RWPE2 (cell line): ENCODE data around the gene CAPN8.

ENCODE experiments used
- ATAC-seq: fragments of 200-7000 bp; cut with Tn5 transposase; 3 replicates; pipeline ENCODE4 v1.9.1; 2021; ENCODE audit warnings: low read depth
- DNase-seq: peaks from one replicate; pipeline ENCODE4 v3.0.0-alpha.2; 2020; ENCODE audit warnings: low spot score
- H3K27ac ChIP-seq: fragments of 450-650 bp; 2 replicates; pipeline ENCODE4 v1.5.1; 2017; ENCODE audit warnings: mild to moderate bottlenecking; ENCODE audit not compliant: poor library complexity, severe bottlenecking
- H3K27me3 ChIP-seq: fragments of 250-450 bp; sonication (Bioruptor Pico); 2 replicates; pipeline ENCODE4 v1.5.1; 2021; ENCODE audit warnings: mild to moderate bottlenecking, moderate library complexity; ENCODE audit not compliant: insufficient read depth, poor library complexity, severe bottlenecking
- H3K36me3 ChIP-seq: fragments of 250-450 bp; sonication (Bioruptor Pico); 2 replicates; pipeline ENCODE4 v1.5.1; 2020; ENCODE audit warnings: low read depth, mild to moderate bottlenecking, moderate library complexity
- H3K4me1 ChIP-seq: fragments of 250-450 bp; sonication (Bioruptor Pico); 2 replicates; pipeline ENCODE4 v1.5.1; 2021; ENCODE audit warnings: mild to moderate bottlenecking, moderate library complexity; ENCODE audit not compliant: insufficient read depth, poor library complexity, severe bottlenecking
- H3K4me3 ChIP-seq: fragments of 250-450 bp; sonication (Bioruptor Pico); 2 replicates; pipeline ENCODE4 v1.5.1; 2021; ENCODE audit warnings: mild to moderate bottlenecking, moderate library complexity; ENCODE audit not compliant: severe bottlenecking
- H3K9me3 ChIP-seq: fragments of 250-450 bp; sonication (Bioruptor Pico); 2 replicates; pipeline ENCODE4 v1.5.1; 2021; ENCODE audit warnings: mild to moderate bottlenecking, moderate library complexity; ENCODE audit not compliant: severe bottlenecking
- CTCF ChIP-seq: fragments of 450-650 bp; IDR thresholded peaks from one replicate; pipeline ENCODE4 v1.5.1; 2017; ENCODE audit warnings: mild to moderate bottlenecking, moderate library complexity; ENCODE audit not compliant: poor library complexity, severe bottlenecking

CAPN8 gene

GRCh38 chr1:223695014-223695548 is 29.6 kb upstream of the CAPN8 start:
- no peak for ATAC-seq
- no peaks in the 10 kb centered on the region for H3K27me3 ChIP-seq
- no peak for TF ChIP-seq CTCF
- DNase-seq: no peak
- no peaks in the 10 kb centered on the region for H3K36me3 ChIP-seq
- no peak overlapping the region for H3K27ac ChIP-seq
- H3K4me1 ChIP-seq: peaks cover 4% of the 10 kb centered on the region
- H3K9me3 ChIP-seq: no peaks in the 10 kb centered on the region
- no peak overlapping the region for H3K4me3 ChIP-seq

GRCh38 chr1:223691121-223691520 is 25.6 kb upstream of the CAPN8 start:
- no peak for DNase-seq
- Histone ChIP-seq H3K36me3 (no peaks in the 10 kb centered on the region), H3K4me3 (no peak overlapping the region), H3K4me1 (no peaks in the 10 kb centered on the region), H3K9me3 (no peaks in the 10 kb centered on the region), H3K27me3 (no peaks in the 10 kb centered on the region), H3K27ac (no peak overlapping the region)
- no peak for ATAC-seq
- TF ChIP-seq CTCF: no peak

GRCh38 chr1:223684488-223684792 is 18.9 kb upstream of the CAPN8 start:
- TF ChIP-seq CTCF: peak; percentile 23
- Histone ChIP-seq H3K27ac (no peak overlapping the region), H3K9me3 (no peaks in the 10 kb centered on the region), H3K36me3 (no peaks in the 10 kb centered on the region), H3K27me3 (no peaks in the 10 kb centered on the region), H3K4me3 (no peak overlapping the region), H3K4me1 (no peaks in the 10 kb centered on the region)
- ATAC-seq (no peak), DNase-seq (no peak)

GRCh38 chr1:223683586-223684487 is 18.3 kb upstream of the CAPN8 start:
- peak; percentile 59 for TF ChIP-seq CTCF
- DNase-seq (no peak), ATAC-seq (peak; percentile 54; the same call in 1 of the 3 replicates)
- no peaks in the 10 kb centered on the region for H3K27me3 ChIP-seq
- H3K4me1 ChIP-seq: no peaks in the 10 kb centered on the region
- H3K27ac ChIP-seq: no peak overlapping the region
- no peaks in the 10 kb centered on the region for H3K9me3 ChIP-seq
- H3K36me3 ChIP-seq: no peaks in the 10 kb centered on the region
- H3K4me3 ChIP-seq: no peak overlapping the region

- no peak overlapping the region for H3K4me3 ChIP-seq
- no peak overlapping the region for H3K27ac ChIP-seq
- ATAC-seq (no peak), DNase-seq (no peak)
- no peaks in the 10 kb centered on the region for H3K9me3 ChIP-seq
- no peaks in the 10 kb centered on the region for H3K27me3 ChIP-seq
- H3K4me1 ChIP-seq: no peaks in the 10 kb centered on the region
- no peak for TF ChIP-seq CTCF
- H3K36me3 ChIP-seq: no peaks in the 10 kb centered on the region
These were observed 17.0 kb upstream of the CAPN8 start for GRCh38 chr1:223682502-223682901.
